Skeletal muscle tissue (tissue), 4 donors: Measurements from ENCODE around the gene EIF5B. TPM values are rescaled to one million over a fixed set of nuclear protein-coding genes. Genes with fewer than 3 reads are reported as not detected.

Experiments used
- H3K27ac ChIP-seq: one replicate; pipeline ENCODE4 v1.7.0; 2013; ENCODE audit warnings: mild to moderate bottlenecking, low read depth, low read length, inconsistent platforms
- H3K27me3 ChIP-seq, 3 donors: one replicate each; pipeline ENCODE4 v1.7.0; 2013; ENCODE audit warnings: low read length in 3 of 3; ENCODE audit not compliant: control insufficient read depth in 3 of 3, insufficient read depth in 3 of 3
- H3K36me3 ChIP-seq, 3 donors: one replicate each; pipeline ENCODE4 v1.7.0; 2013; ENCODE audit warnings: low read length in 3 of 3; ENCODE audit not compliant: control insufficient read depth in 3 of 3, insufficient read depth in 3 of 3
- H3K4me1 ChIP-seq, 3 donors: one replicate each; pipeline ENCODE4 v1.7.0; 2013; ENCODE audit warnings: low read length in 3 of 3, mild to moderate bottlenecking in 3 of 3; ENCODE audit not compliant: control insufficient read depth in 3 of 3, insufficient read depth in 3 of 3
- H3K4me3 ChIP-seq, 3 donors: one replicate each; pipeline ENCODE4 v1.7.0; 2013; ENCODE audit warnings: low read length in 3 of 3
- H3K9ac ChIP-seq, 3 donors: one replicate each; pipeline ENCODE4 v1.7.0; 2013; ENCODE audit warnings: low read length in 3 of 3, mild to moderate bottlenecking in 3 of 3, moderate library complexity in 2 of 3, low read depth in 1 of 3
- H3K9me3 ChIP-seq, 3 donors: one replicate each; pipeline ENCODE4 v1.7.0; 2013; ENCODE audit warnings: low read length in 3 of 3; ENCODE audit not compliant: control insufficient read depth in 3 of 3
- total RNA-seq: library from RNA; depleted of rRNA; stranded (reverse); fragments of >200 nt; gene quantifications from one replicate; pipeline ENCODE4 v1.2.3, GENCODE V29; 2014
- donor health status: Osteomylitis.

EIF5B gene
- total RNA-seq, 1 donor from 2014 or later = 11.0 TPM

GRCh38 chr2:99445065-99445464 is 107.9 kb downstream of the EIF5B start:
- no peak overlapping the region for H3K27ac ChIP-seq
- no peak overlapping the region for H3K4me3 ChIP-seq
- H3K27me3 ChIP-seq = no peaks in the 10 kb centered on the region
- no peak overlapping the region for H3K9ac ChIP-seq
- H3K4me1 ChIP-seq = peaks cover 0 to 5% (median 3%) of the 10 kb centered on the region in 3 donors
- peaks cover 0 to 10% (median 0%) of the 10 kb centered on the region in 3 donors for H3K36me3 ChIP-seq
- H3K9me3 ChIP-seq = no peaks in the 10 kb centered on the region

GRCh38 chr2:99448556-99448955 is 111.4 kb downstream of the EIF5B start:
- no peaks in the 10 kb centered on the region for H3K9me3 ChIP-seq
- H3K4me1 ChIP-seq = peaks cover 0 to 5% (median 3%) of the 10 kb centered on the region in 3 donors
- H3K4me3 ChIP-seq = no peak overlapping the region
- H3K9ac ChIP-seq = no peak overlapping the region
- no peak overlapping the region for H3K27ac ChIP-seq
- H3K27me3 ChIP-seq = no peaks in the 10 kb centered on the region
- H3K36me3 ChIP-seq = peaks cover 0 to 13% (median 4%) of the 10 kb centered on the region in 3 donors

DNA sequence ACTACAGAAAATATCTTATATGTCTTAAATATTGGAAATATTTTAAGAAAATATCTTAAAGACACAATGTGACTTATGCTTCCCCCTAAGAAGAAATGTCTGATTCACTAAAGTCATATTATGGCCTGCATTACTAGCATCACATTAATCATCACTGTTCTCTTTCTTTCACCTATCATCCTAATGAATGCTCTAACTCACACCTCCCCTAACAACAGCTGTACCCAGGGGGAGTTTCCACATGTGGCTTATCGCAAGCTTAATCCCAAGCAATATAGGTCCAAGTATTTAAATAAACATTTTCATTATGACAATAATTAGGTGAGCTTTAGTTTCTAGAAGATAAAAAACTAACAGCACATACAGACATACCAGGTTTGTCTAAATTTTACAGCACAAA is 113.0 kb downstream of the EIF5B start:
- Histone ChIP-seq H3K9ac (peak overlapping the region in 1 of 3 donors; percentile 10), H3K4me1 (peaks cover 0 to 5% (median 3%) of the 10 kb centered on the region in 3 donors), H3K27ac (no peak overlapping the region), H3K27me3 (no peaks in the 10 kb centered on the region), H3K9me3 (no peaks in the 10 kb centered on the region), H3K36me3 (peaks cover 0 to 18% (median 7%) of the 10 kb centered on the region in 3 donors), H3K4me3 (no peak overlapping the region)

Other genes with a start within 250 kb of the EIF5B start
- not detected for gene C2orf15, start 195.7 kb upstream of the EIF5B start, total RNA-seq
- 2.1 TPM for gene TSGA10, start 182.4 kb upstream of the EIF5B start, total RNA-seq
- gene LIPT1, start 182.4 kb upstream of the EIF5B start, total RNA-seq = 6.8 TPM
- gene MITD1, start 156.3 kb upstream of the EIF5B start, total RNA-seq = 11.5 TPM
- 48.0 TPM for gene MRPL30, start 156.2 kb upstream of the EIF5B start, total RNA-seq
- not detected for gene LYG2, start 81.7 kb upstream of the EIF5B start, total RNA-seq
- gene LYG1, start 36.2 kb upstream of the EIF5B start, total RNA-seq = 0.52 TPM
- gene TXNDC9, start 1.1 kb upstream of the EIF5B start, total RNA-seq = 26.6 TPM
- 59.0 TPM for gene REV1, start 152.6 kb downstream of the EIF5B start, total RNA-seq